Activated CD4-positive, CD25-positive, alpha-beta regulatory T cell treated with anti-CD3 and anti-CD28 coated beads, Interleukin-2, amount 50 U/mL, for 24 hours (primary cell): ENCODE data around the gene SAA4.
"Not testable (repeated sequence)": the region's sequence is repeated elsewhere in the genome, so short reads cannot be mapped to it uniquely, and the experiment has no call there.

Experiments used
- ATAC-seq, 2 donors: fragments of 150-1000 bp; cut with Tn5 transposase; one replicate each; pipeline ENCODE4 v1.10.0; 2021; ENCODE audit warnings: mild to moderate bottlenecking in 1 of 2, moderate library complexity in 1 of 2

Gene SAA4

GRCh38 chr11:18246379-18247190 is 10.0 kb upstream of the SAA4 start:
- ATAC-seq = peak; percentile 69 to 76

- no peak for ATAC-seq
These were observed 8.8 kb upstream of the SAA4 start for GRCh38 chr11:18245396-18245795.

- ATAC-seq = no peak
These were observed 7.3 kb upstream of the SAA4 start for GRCh38 chr11:18243783-18244362.

GRCh38 chr11:18239655-18240054 is 3.1 kb upstream of the SAA4 start:
- ATAC-seq = no peak

GRCh38 chr11:18235394-18236334 is 938 bp downstream of the SAA4 start:
- no peak for ATAC-seq

GRCh38 chr11:18233912-18234311 is 2.7 kb downstream of the SAA4 start:
- ATAC-seq = no peak

GRCh38 chr11:18230859-18231258 is 5.7 kb downstream of the SAA4 start:
- ATAC-seq = no peak

- no peak for ATAC-seq
These were observed 7.1 kb downstream of the SAA4 start for GRCh38 chr11:18229501-18229900.

GRCh38 chr11:18225913-18226312 is 10.7 kb downstream of the SAA4 start:
- no peak for ATAC-seq

- ATAC-seq = no peak
These were observed 12.8 kb downstream of the SAA4 start for GRCh38 chr11:18223591-18224387.

GRCh38 chr11:18222814-18223421 is 13.7 kb downstream of the SAA4 start:
- ATAC-seq = no peak

- no peak for ATAC-seq
These were observed 15.2 kb downstream of the SAA4 start for GRCh38 chr11:18221274-18221876.

- no peak for ATAC-seq
These were observed 27.5 kb downstream of the SAA4 start for GRCh38 chr11:18209058-18209457.

- ATAC-seq = no peak
These were observed 31.8 kb downstream of the SAA4 start for GRCh38 chr11:18204771-18205170.

GRCh38 chr11:18204220-18204619 is 32.4 kb downstream of the SAA4 start:
- no peak for ATAC-seq

- no peak for ATAC-seq
These were observed 32.9 kb downstream of the SAA4 start for GRCh38 chr11:18203723-18204122.

- not testable (repeated sequence) for ATAC-seq
These were observed 38.9 kb downstream of the SAA4 start for GRCh38 chr11:18197738-18198137.

GRCh38 chr11:18196532-18196931 is 40.1 kb downstream of the SAA4 start:
- no peak for ATAC-seq

GRCh38 chr11:18193010-18193409 is 43.6 kb downstream of the SAA4 start:
- ATAC-seq = no peak

- no peak for ATAC-seq
These were observed 45.2 kb downstream of the SAA4 start for GRCh38 chr11:18191376-18191775.

GRCh38 chr11:18189476-18190245 is 46.9 kb downstream of the SAA4 start:
- ATAC-seq = not testable (repeated sequence)
